Measurements from ENCODE around the gene PGM1. TPM values are rescaled to one million over a fixed set of nuclear protein-coding genes. Genes with fewer than 3 reads are reported as not detected.

The PGM1 gene
- total and polyA plus RNA-seq, 8 donors = 39.3 to 65.6 (median 43.5) TPM

DNA sequence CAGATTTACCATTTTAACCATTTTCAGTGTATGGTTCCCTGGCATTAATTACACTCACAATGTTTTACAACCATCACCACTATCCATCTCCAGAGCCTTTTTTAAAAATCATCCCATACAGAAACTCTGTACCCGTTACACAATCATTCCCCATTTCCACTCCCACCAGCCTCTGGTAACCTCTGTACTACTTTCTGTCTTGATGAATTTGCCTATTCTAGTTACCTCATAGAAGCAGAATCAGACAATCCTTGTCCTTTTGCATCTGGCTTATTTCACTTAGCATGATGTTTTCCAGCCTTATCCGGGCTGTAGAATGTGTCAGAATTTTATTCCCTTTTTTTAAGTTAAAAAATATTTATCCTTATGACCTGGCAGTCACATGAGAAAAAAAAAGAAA lies 33.0 kb downstream of the PGM1 start:
- H3K4me3 ChIP-seq = no peak overlapping the region
- intact Hi-C loops (cut with DNase I) = no loop called here
- peaks cover 0 to 19% of the 10 kb centered on the region in 2 donors for H3K36me3 ChIP-seq
- H3K9me3 ChIP-seq = no peaks in the 10 kb centered on the region
- DNase-seq (no peak), ATAC-seq (no peak)
- H3K27ac ChIP-seq = no peak overlapping the region
- no peaks in the 10 kb centered on the region for H3K27me3 ChIP-seq
- TF ChIP-seq, protein P1, sequence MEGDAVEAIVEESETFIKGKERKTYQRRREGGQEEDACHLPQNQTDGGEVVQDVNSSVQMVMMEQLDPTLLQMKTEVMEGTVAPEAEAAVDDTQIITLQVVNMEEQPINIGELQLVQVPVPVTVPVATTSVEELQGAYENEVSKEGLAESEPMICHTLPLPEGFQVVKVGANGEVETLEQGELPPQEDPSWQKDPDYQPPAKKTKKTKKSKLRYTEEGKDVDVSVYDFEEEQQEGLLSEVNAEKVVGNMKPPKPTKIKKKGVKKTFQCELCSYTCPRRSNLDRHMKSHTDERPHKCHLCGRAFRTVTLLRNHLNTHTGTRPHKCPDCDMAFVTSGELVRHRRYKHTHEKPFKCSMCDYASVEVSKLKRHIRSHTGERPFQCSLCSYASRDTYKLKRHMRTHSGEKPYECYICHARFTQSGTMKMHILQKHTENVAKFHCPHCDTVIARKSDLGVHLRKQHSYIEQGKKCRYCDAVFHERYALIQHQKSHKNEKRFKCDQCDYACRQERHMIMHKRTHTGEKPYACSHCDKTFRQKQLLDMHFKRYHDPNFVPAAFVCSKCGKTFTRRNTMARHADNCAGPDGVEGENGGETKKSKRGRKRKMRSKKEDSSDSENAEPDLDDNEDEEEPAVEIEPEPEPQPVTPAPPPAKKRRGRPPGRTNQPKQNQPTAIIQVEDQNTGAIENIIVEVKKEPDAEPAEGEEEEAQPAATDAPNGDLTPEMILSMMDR (IDR thresholded peaks at IDR 0.05) = no peak
- H3K4me1 ChIP-seq = peaks cover 3 to 6% of the 10 kb centered on the region in 2 donors

DNA sequence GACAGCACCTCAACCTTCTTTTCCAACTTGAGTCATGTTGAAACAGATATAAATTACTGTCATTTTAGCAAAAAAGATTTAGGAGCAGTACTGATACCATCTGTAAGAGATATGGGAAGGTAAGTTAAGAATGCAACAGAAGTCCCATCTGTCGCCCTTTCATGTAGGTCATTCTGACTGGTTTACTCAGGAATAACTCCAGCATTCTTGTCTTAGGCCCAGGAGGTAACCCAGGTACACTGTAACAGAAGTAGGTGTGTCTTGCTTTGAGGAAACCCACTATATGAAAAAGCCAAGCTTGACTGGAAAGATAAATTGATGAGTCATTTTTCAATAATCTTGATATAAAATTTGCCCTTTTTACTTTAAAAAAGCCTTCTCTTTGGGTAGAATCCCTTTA lies 35.4 kb downstream of the PGM1 start:
- DNase-seq (no peak), ATAC-seq (no peak)
- Histone ChIP-seq H3K27ac (no peak overlapping the region), H3K4me1 (peaks cover 3 to 6% of the 10 kb centered on the region in 2 donors), H3K9me3 (no peaks in the 10 kb centered on the region), H3K4me3 (no peak overlapping the region), H3K36me3 (peaks cover 0 to 41% of the 10 kb centered on the region in 2 donors), H3K27me3 (no peaks in the 10 kb centered on the region)
- TF ChIP-seq, protein P1 (IDR thresholded peaks at IDR 0.05) = no peak
- intact Hi-C loops (cut with DNase I) = no loop called here

DNA sequence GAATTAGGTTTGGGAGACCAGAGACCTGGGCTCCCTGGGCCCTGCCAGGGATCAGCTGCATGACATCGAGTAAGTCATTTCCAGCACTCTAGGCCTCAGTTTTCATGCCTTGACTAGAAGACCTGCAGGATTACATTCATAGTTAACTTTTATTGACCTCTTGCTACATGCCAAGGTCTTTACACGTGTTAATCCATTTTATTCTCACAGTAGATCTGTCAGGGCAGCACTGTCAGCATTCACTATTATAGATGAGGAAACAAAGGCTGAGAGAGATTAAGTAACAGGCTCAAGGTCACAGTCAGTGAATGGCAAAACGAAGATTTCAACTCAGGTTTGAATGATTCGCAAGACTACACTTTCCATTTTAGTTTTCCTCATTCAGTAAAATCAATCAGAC lies 37.0 kb downstream of the PGM1 start:
- no peaks in the 10 kb centered on the region for H3K27me3 ChIP-seq
- intact Hi-C loops (cut with DNase I) = no loop called here
- DNase-seq = no peak

DNA sequence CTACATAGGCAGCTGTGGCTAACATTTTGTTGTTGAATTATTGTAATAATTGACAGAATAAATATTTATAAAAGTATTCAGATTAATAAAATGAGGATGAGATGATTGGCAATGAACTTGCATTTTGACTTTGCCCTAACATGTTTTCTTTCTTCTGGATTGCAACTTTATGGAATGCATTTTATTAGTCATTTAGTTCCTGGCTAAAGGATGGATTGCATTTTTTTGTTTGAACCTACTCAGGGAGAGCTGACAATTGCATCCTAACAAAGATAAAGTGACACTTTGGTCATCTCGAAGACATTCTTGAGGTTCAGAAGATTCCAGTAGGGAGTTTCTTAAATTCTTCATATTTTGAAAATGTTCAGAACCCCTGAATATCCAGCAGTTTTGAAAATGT lies 37.5 kb downstream of the PGM1 start:
- Histone ChIP-seq H3K36me3 (peaks cover 0 to 53% of the 10 kb centered on the region in 2 donors), H3K4me3 (no peak overlapping the region), H3K4me1 (peaks cover 3 to 6% of the 10 kb centered on the region in 2 donors), H3K27me3 (no peaks in the 10 kb centered on the region), H3K9me3 (no peaks in the 10 kb centered on the region), H3K27ac (no peak overlapping the region)
- DNase-seq (no peak), ATAC-seq (no peak)
- TF ChIP-seq, protein P1 (IDR thresholded peaks at IDR 0.05) = no peak
- intact Hi-C loops (cut with DNase I) = no loop called here

More for the DNA sequence above, 37.0 kb downstream of the PGM1 start:
- peaks cover 3 to 6% of the 10 kb centered on the region in 2 donors for H3K4me1 ChIP-seq
- no peak overlapping the region for H3K27ac ChIP-seq
- peaks cover 0 to 49% of the 10 kb centered on the region in 2 donors for H3K36me3 ChIP-seq
- H3K4me3 ChIP-seq = no peak overlapping the region
- TF ChIP-seq, protein P1 (IDR thresholded peaks at IDR 0.05) = no peak
- H3K9me3 ChIP-seq = no peaks in the 10 kb centered on the region
- ATAC-seq = no peak

DNA sequence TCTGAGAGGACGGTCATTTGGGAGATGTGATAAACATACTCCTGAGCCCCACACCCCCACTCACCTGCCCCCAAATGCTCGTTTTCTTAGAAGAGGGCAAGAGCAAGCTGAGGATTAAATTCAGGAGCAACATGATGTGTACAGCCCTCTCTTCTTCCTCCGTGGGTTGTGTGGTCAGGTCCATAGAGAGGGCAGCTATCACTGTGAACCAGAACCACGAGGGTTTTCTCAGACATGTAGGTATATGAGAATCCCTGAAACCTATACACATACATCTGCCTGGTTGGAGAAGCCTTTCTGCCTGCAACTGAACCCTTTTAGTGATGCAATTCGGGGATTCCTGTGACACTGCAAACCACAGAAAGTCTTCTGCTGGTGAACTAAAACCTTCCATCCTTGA lies 38.9 kb downstream of the PGM1 start:
- H3K27ac ChIP-seq = no peak overlapping the region

More for the DNA sequence above, 38.9 kb downstream of the PGM1 start:
- Histone ChIP-seq H3K9me3 (no peaks in the 10 kb centered on the region), H3K4me1 (no peaks in the 10 kb centered on the region), H3K36me3 (peaks cover 0 to 63% of the 10 kb centered on the region in 2 donors), H3K27me3 (no peaks in the 10 kb centered on the region), H3K4me3 (no peak overlapping the region)
- DNase-seq = no peak
- ATAC-seq = no peak
- TF ChIP-seq, protein P1 (IDR thresholded peaks at IDR 0.05) = no peak
- intact Hi-C loops (cut with DNase I) = no loop called here
